ENCODE results near the gene DLL4. TPM values are rescaled to one million over a fixed set of nuclear protein-coding genes. Genes with fewer than 3 reads are reported as not detected.

Gene DLL4
- total RNA-seq, 1 experiment from 2014 or later: 0.11 TPM

DNA sequence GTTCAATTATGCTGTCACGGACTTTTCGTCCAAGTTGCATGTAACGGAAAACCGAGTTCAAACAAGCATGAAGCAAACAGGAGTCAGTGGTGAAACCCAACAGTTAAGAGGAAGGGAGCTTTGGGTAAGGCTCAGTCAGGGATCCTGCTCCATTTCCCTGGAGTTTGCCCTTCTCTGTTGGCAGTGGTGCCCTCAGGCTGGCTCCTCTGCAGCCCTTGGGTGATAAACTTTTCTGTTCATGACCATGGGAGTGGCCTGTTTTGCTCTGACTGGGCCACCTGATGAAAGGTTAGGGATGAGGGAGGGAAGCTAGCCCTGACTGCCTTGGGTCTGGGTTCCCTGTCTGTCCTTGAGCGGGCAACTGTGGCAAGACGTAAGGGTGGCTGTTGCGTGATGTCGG lies 40.2 kb downstream of the DLL4 start:
- ChIA-PET POLR2A (ENCODE audit: low non-redundant PET) (no interaction called here), CTCF (interaction anchor here (0.6 kb wide), 1 partner anchor 65 kb away, joined by 3 read pairs; no protein-coding TSS in a partner anchor)
- intact Hi-C loops (cut with micrococcal nuclease; ENCODE audit: unreplicated experiment): no loop called here
- no peaks in the 10 kb centered on the region for H3K36me3 ChIP-seq (ENCODE audit: insufficient read depth, low read length, poor library complexity, severe bottlenecking)
- H3K27me3 ChIP-seq (replicated peaks; ENCODE audit: insufficient read depth, low read depth, low read length, poor library complexity): no peaks in the 10 kb centered on the region
- no peak overlapping the region for H3K27ac ChIP-seq (ENCODE audit: low read depth, low read length, poor library complexity, severe bottlenecking)
- H3K4me1 ChIP-seq (ENCODE audit: insufficient read depth, low read length, poor library complexity, severe bottlenecking): peaks cover 6% of the 10 kb centered on the region
- BruUV-seq (replicated peaks): no TSS peak
- no peak for TF ChIP-seq EZH2 (IDR thresholded peaks at IDR 0.05; ENCODE audit: borderline replicate concordance, low read depth, low read length, poor library complexity, severe bottlenecking)
- TF ChIP-seq, protein P1, sequence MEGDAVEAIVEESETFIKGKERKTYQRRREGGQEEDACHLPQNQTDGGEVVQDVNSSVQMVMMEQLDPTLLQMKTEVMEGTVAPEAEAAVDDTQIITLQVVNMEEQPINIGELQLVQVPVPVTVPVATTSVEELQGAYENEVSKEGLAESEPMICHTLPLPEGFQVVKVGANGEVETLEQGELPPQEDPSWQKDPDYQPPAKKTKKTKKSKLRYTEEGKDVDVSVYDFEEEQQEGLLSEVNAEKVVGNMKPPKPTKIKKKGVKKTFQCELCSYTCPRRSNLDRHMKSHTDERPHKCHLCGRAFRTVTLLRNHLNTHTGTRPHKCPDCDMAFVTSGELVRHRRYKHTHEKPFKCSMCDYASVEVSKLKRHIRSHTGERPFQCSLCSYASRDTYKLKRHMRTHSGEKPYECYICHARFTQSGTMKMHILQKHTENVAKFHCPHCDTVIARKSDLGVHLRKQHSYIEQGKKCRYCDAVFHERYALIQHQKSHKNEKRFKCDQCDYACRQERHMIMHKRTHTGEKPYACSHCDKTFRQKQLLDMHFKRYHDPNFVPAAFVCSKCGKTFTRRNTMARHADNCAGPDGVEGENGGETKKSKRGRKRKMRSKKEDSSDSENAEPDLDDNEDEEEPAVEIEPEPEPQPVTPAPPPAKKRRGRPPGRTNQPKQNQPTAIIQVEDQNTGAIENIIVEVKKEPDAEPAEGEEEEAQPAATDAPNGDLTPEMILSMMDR (conservative IDR thresholded peaks at IDR 0.05; ENCODE audit: low read depth, low read length): no peak
- no peaks in the 10 kb centered on the region for H3K9me3 ChIP-seq (ENCODE audit: low read depth, low read length, poor library complexity, severe bottlenecking)
- no peak overlapping the region for H3K4me3 ChIP-seq (ENCODE audit: low read depth, low read length, poor library complexity, severe bottlenecking)
- no peak for DNase-seq (ENCODE audit: low spot score)

DNA sequence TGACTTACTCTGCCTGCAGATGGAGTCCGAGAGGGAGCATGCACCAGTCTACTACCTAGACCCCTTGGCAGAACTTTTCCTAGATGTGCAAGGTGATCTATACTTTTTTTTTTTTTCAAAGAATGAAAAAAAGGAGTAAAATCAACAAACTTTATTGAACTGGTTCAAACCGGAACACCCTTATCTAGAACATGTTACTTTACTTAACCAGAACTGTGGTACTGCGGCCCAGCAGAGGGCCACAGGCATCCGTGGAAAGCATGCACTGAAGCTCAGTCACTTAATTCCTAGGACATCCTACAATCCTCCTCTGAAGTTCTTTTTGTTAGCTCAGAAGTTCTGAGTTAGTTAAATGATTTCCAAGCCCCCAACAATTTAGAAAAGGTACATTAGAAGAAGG lies 45.7 kb downstream of the DLL4 start:
- POLR2A ChIA-PET (ENCODE audit: low non-redundant PET): no interaction called here

DNA sequence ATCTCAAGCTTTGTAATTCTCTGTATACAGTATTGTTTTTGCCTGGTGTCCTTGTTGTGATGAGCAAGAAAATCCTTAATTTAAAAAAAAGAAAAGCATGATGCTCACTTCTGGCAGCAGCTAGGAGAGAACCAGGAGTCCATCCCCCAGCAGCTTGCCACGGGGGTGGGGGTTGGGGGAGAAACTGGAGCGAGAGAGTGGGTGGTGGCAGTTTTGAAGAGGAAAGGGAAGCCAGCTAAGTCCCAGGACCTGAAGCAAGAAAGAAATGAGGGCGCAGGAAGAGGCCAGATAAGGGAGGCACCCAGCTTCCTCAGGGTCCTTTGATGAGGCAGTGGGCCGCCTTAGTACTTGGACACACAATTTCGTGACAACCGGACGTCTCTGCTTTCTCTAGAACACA lies 47.7 kb downstream of the DLL4 start:
- Histone ChIP-seq H3K4me3 (ENCODE audit: low read depth, low read length, poor library complexity, severe bottlenecking) (no peak overlapping the region), H3K36me3 (ENCODE audit: insufficient read depth, low read length, poor library complexity, severe bottlenecking) (peaks cover 46% of the 10 kb centered on the region), H3K27me3 (replicated peaks; ENCODE audit: insufficient read depth, low read depth, low read length, poor library complexity) (no peaks in the 10 kb centered on the region), H3K9me3 (ENCODE audit: low read depth, low read length, poor library complexity, severe bottlenecking) (no peaks in the 10 kb centered on the region), H3K4me1 (ENCODE audit: insufficient read depth, low read length, poor library complexity, severe bottlenecking) (peaks cover 6% of the 10 kb centered on the region), H3K27ac (ENCODE audit: low read depth, low read length, poor library complexity, severe bottlenecking) (no peak overlapping the region)
- CTCF ChIA-PET: no interaction called here
- DNase-seq (ENCODE audit: low spot score): no peak
- no TSS peak for BruUV-seq (replicated peaks)
- no peak for TF ChIP-seq EZH2 (IDR thresholded peaks at IDR 0.05; ENCODE audit: borderline replicate concordance, low read depth, low read length, poor library complexity, severe bottlenecking)
- TF ChIP-seq, protein P1 (conservative IDR thresholded peaks at IDR 0.05; ENCODE audit: low read depth, low read length): no peak
- intact Hi-C loops (cut with micrococcal nuclease; ENCODE audit: unreplicated experiment): no loop called here
- POLR2A ChIA-PET (ENCODE audit: low non-redundant PET): no interaction called here

More for the DNA sequence above, 45.7 kb downstream of the DLL4 start:
- no peak for DNase-seq (ENCODE audit: low spot score)
- BruUV-seq (replicated peaks): no TSS peak
- CTCF ChIA-PET: no interaction called here
- Histone ChIP-seq H3K4me1 (ENCODE audit: insufficient read depth, low read length, poor library complexity, severe bottlenecking) (peaks cover 6% of the 10 kb centered on the region), H3K27me3 (replicated peaks; ENCODE audit: insufficient read depth, low read depth, low read length, poor library complexity) (no peaks in the 10 kb centered on the region), H3K4me3 (ENCODE audit: low read depth, low read length, poor library complexity, severe bottlenecking) (no peak overlapping the region), H3K27ac (ENCODE audit: low read depth, low read length, poor library complexity, severe bottlenecking) (no peak overlapping the region), H3K9me3 (ENCODE audit: low read depth, low read length, poor library complexity, severe bottlenecking) (no peaks in the 10 kb centered on the region), H3K36me3 (ENCODE audit: insufficient read depth, low read length, poor library complexity, severe bottlenecking) (peaks cover 26% of the 10 kb centered on the region)
- intact Hi-C loops (cut with micrococcal nuclease; ENCODE audit: unreplicated experiment): no loop called here
- TF ChIP-seq EZH2 (IDR thresholded peaks at IDR 0.05; ENCODE audit: borderline replicate concordance, low read depth, low read length, poor library complexity, severe bottlenecking): no peak
- TF ChIP-seq, protein P1 (conservative IDR thresholded peaks at IDR 0.05; ENCODE audit: low read depth, low read length): no peak; the same call in 1 of the 2 replicates

Data from A673 (cell line).